ENCODE results near the gene SSH3. TPM values are rescaled to one million over a fixed set of nuclear protein-coding genes. Genes with fewer than 3 reads are reported as not detected.

SSH3 gene
- total and polyA plus RNA-seq, 5 donors from 2014 or later, result 2.3 to 24.4 (median 3.7) TPM

DNA sequence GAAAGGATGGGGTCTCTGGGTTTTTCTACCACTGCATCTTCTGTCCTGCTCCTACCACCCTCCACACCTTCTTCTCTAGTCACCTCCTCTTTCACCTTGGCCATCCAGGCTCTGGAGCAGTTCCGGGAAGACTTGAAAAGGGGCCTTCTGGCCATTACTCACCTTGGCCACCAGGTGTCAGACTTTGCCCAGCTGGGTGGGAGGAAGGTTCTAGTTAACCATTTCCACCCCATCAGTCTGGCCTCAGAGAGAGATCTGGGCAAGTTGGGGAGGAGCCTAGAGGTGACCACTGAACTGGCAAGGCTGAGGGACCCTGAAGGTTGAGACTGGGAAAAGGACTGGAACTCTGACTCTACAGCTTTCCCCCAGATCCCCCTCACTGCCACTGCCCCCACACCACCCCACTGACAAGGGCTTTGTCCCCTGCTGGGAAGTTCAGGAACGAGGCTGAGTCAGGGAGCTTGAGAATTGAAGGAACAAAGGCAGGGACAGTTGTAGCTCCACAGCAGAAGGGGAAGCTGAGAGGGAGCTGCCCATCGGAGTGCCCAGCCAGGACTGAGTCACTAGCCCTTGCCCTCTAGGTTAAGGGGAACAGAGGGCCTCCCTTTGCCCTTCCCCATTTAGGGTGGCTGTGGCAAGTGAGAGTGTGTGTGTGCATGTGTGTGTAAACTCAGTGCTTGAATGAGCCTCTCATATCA, 53.7 kb downstream of the SSH3 start:
- no peaks in the 10 kb centered on the region for H3K9me3 Mint-ChIP-seq
- peak overlapping the region; percentile 53 to 87 (median 86) for H3K27ac Mint-ChIP-seq
- peak overlapping the region; percentile 4 to 77 (median 68) for H3K4me3 Mint-ChIP-seq
- peaks cover 9 to 47% (median 30%) of the 10 kb centered on the region in 4 donors for H3K4me1 Mint-ChIP-seq
- no peaks in the 10 kb centered on the region for H3K27me3 ChIP-seq (ENCODE audit: control insufficient read depth, insufficient read depth, low read length)
- H3K4me3 ChIP-seq (ENCODE audit: low read depth, low read length), result no peak overlapping the region
- peak overlapping the region; percentile 15 for H3K27ac ChIP-seq (ENCODE audit: insufficient read depth, low read length, poor library complexity, severe bottlenecking)
- ATAC-seq (ENCODE audit: low read depth in 2 of 2), result no peak
- no peaks in the 10 kb centered on the region for H3K36me3 ChIP-seq (ENCODE audit: control insufficient read depth, insufficient read depth, low read length)
- no peaks in the 10 kb centered on the region for H3K9me3 ChIP-seq (ENCODE audit: control insufficient read depth in 2 of 2, low read length in 2 of 2)
- H3K4me1 ChIP-seq (ENCODE audit: control insufficient read depth, insufficient read depth, low read length, poor library complexity, severe bottlenecking), result peaks cover 45% of the 10 kb centered on the region
- H3K36me3 Mint-ChIP-seq, result no peaks in the 10 kb centered on the region
- peak; percentile 61 to 74 (median 70) for DNase-seq
- H3K27me3 Mint-ChIP-seq, result peaks cover 9% of the 10 kb centered on the region

GRCh38 chr11:67357831-67358670, 54.7 kb downstream of the SSH3 start:
- no peaks in the 10 kb centered on the region for H3K36me3 Mint-ChIP-seq
- peaks cover 9% of the 10 kb centered on the region for H3K27me3 Mint-ChIP-seq
- Histone ChIP-seq H3K9me3 (ENCODE audit: control insufficient read depth in 2 of 2, low read length in 2 of 2) (no peaks in the 10 kb centered on the region), H3K27ac (ENCODE audit: insufficient read depth, low read length, poor library complexity, severe bottlenecking) (no peak overlapping the region), H3K4me1 (ENCODE audit: control insufficient read depth, insufficient read depth, low read length, poor library complexity, severe bottlenecking) (peaks cover 35% of the 10 kb centered on the region), H3K36me3 (ENCODE audit: control insufficient read depth, insufficient read depth, low read length) (no peaks in the 10 kb centered on the region), H3K27me3 (ENCODE audit: control insufficient read depth, insufficient read depth, low read length) (no peaks in the 10 kb centered on the region), H3K4me3 (ENCODE audit: low read depth, low read length) (no peak overlapping the region)
- peaks cover 14 to 48% (median 28%) of the 10 kb centered on the region in 4 donors for H3K4me1 Mint-ChIP-seq
- peak overlapping the region in 1 of 3 donors; percentile 0 for H3K27ac Mint-ChIP-seq
- ATAC-seq (ENCODE audit: low read depth in 2 of 2) (no peak), DNase-seq (no peak)
- no peaks in the 10 kb centered on the region for H3K9me3 Mint-ChIP-seq
- no peak overlapping the region for H3K4me3 Mint-ChIP-seq

Other genes with a start within 250 kb of the SSH3 start
- gene RHOD, start 246.7 kb upstream of the SSH3 start, total RNA-seq, result not detected
- gene RHOD, start 246.7 kb upstream of the SSH3 start, polyA plus RNA-seq, result under 1 TPM in 3 of 4 donors, not detected in 1; 0.63 to 0.78 (median 0.72) TPM
- gene KDM2A, start 184.3 kb upstream of the SSH3 start, total RNA-seq, result 346 TPM
- gene KDM2A, start 184.3 kb upstream of the SSH3 start, polyA plus RNA-seq, result 10 to 100 TPM; 10.7 to 14.4 (median 11.8) TPM
- gene GRK2, start 37.1 kb upstream of the SSH3 start, total RNA-seq, result 295 TPM
- gene GRK2, start 37.1 kb upstream of the SSH3 start, polyA plus RNA-seq, result 10 to 100 TPM; 13.2 to 27.8 (median 19.3) TPM
- 158 TPM for gene ANKRD13D, start 14.2 kb upstream of the SSH3 start, total RNA-seq
- 10 to 100 TPM in 3 of 4 donors, 1 to 10 TPM in 1; 9.5 to 18.9 (median 12.6) TPM for gene ANKRD13D, start 14.2 kb upstream of the SSH3 start, polyA plus RNA-seq
- gene POLD4, start 50.0 kb downstream of the SSH3 start, total RNA-seq, result 60.6 TPM
- 100 to 1,000 TPM; 103 to 127 (median 118) TPM for gene POLD4, start 50.0 kb downstream of the SSH3 start, polyA plus RNA-seq
- 3.0 TPM for gene CLCF1, start 70.1 kb downstream of the SSH3 start, total RNA-seq
- gene CLCF1, start 70.1 kb downstream of the SSH3 start, polyA plus RNA-seq, result 1 to 10 TPM in 1 of 4 donors, under 1 TPM in 3; 0.10 to 1.3 (median 0.40) TPM
- 27.5 TPM for gene RAD9A, start 88.5 kb downstream of the SSH3 start, total RNA-seq
- 1 to 10 TPM; 3.5 to 6.7 (median 6.4) TPM for gene RAD9A, start 88.5 kb downstream of the SSH3 start, polyA plus RNA-seq
- gene PPP1CA, start 98.3 kb downstream of the SSH3 start, total RNA-seq, result 160 TPM
- gene PPP1CA, start 98.3 kb downstream of the SSH3 start, polyA plus RNA-seq, result 100 to 1,000 TPM; 547 to 762 (median 622) TPM
- 312 TPM for gene TBC1D10C, start 100.6 kb downstream of the SSH3 start, total RNA-seq
- gene TBC1D10C, start 100.6 kb downstream of the SSH3 start, polyA plus RNA-seq, result 100 to 1,000 TPM; 328 to 504 (median 378) TPM
- 7.8 TPM for gene CARNS1, start 112.1 kb downstream of the SSH3 start, total RNA-seq
- 1 to 10 TPM in 2 of 4 donors, under 1 TPM in 2; 0.63 to 2.3 (median 1.1) TPM for gene CARNS1, start 112.1 kb downstream of the SSH3 start, polyA plus RNA-seq
- 66.0 TPM for gene RPS6KB2, start 125.0 kb downstream of the SSH3 start, total RNA-seq
- 10 to 100 TPM; 44.4 to 61.5 (median 50.3) TPM for gene RPS6KB2, start 125.0 kb downstream of the SSH3 start, polyA plus RNA-seq
- gene PTPRCAP, start 134.2 kb downstream of the SSH3 start, total RNA-seq, result 291 TPM
- 1,000 to 10,000 TPM in 1 of 4 donors, 100 to 1,000 TPM in 3; 829 to 1,084 (median 978) TPM for gene PTPRCAP, start 134.2 kb downstream of the SSH3 start, polyA plus RNA-seq
- 70.5 TPM for gene CORO1B, start 139.9 kb downstream of the SSH3 start, total RNA-seq
- gene CORO1B, start 139.9 kb downstream of the SSH3 start, polyA plus RNA-seq, result 100 to 1,000 TPM in 1 of 4 donors, 10 to 100 TPM in 3; 46.8 to 109 (median 72.8) TPM
- gene GPR152, start 149.2 kb downstream of the SSH3 start, total RNA-seq, result not detected
- gene GPR152, start 149.2 kb downstream of the SSH3 start, polyA plus RNA-seq, result under 1 TPM; 0.13 to 0.84 (median 0.35) TPM
- 13.2 TPM for gene CABP4, start 151.8 kb downstream of the SSH3 start, total RNA-seq
- 1 to 10 TPM in 1 of 4 donors, under 1 TPM in 3; 0.57 to 1.2 (median 0.92) TPM for gene CABP4, start 151.8 kb downstream of the SSH3 start, polyA plus RNA-seq
- 48.7 TPM for gene TMEM134, start 165.7 kb downstream of the SSH3 start, total RNA-seq
- 100 to 1,000 TPM; 148 to 228 (median 172) TPM for gene TMEM134, start 165.7 kb downstream of the SSH3 start, polyA plus RNA-seq
- 124 TPM for gene AIP, start 179.5 kb downstream of the SSH3 start, total RNA-seq
- gene AIP, start 179.5 kb downstream of the SSH3 start, polyA plus RNA-seq, result 100 to 1,000 TPM; 200 to 234 (median 219) TPM
- 116 TPM for gene PITPNM1, start 201.8 kb downstream of the SSH3 start, total RNA-seq
- 10 to 100 TPM; 15.7 to 21.3 (median 17.6) TPM for gene PITPNM1, start 201.8 kb downstream of the SSH3 start, polyA plus RNA-seq
- gene CDK2AP2, start 204.6 kb downstream of the SSH3 start, total RNA-seq, result 38.5 TPM
- 100 to 1,000 TPM; 113 to 135 (median 128) TPM for gene CDK2AP2, start 204.6 kb downstream of the SSH3 start, polyA plus RNA-seq
- not detected for gene CABP2, start 219.9 kb downstream of the SSH3 start, total RNA-seq
- not detected for gene CABP2, start 219.9 kb downstream of the SSH3 start, polyA plus RNA-seq